Liver (tissue), 9 donors: ENCODE results near the gene P2RX3. TPM values are rescaled to one million over a fixed set of nuclear protein-coding genes. Genes with fewer than 3 reads are reported as not detected.
"Not testable (repeated sequence)": the region's sequence is repeated elsewhere in the genome, so short reads cannot be mapped to it uniquely, and the experiment has no call there.

Experiments
- DNase-seq: peaks from one replicate; pipeline ENCODE4 v3.0.0-alpha.2; 2017; ENCODE audit warnings: low spot score
- H3K27ac ChIP-seq, 2 donors: one replicate each; pipeline ENCODE4 v1.7.0; 2013; ENCODE audit warnings: inconsistent platforms in 2 of 2, low read length in 2 of 2, control low read depth in 1 of 2, low read depth in 1 of 2, mild to moderate bottlenecking in 1 of 2
- H3K27me3 ChIP-seq, 4 donors: one replicate each; pipeline versions ENCODE4 v1.6.1 to v1.7.0; 2013; ENCODE audit warnings: low read length in 3 of 4, inconsistent platforms in 1 of 4, mild to moderate bottlenecking in 1 of 4, moderate library complexity in 1 of 4; ENCODE audit not compliant: control insufficient read depth in 4 of 4, insufficient read depth in 4 of 4
- H3K36me3 ChIP-seq, 4 donors: one replicate each; pipeline versions ENCODE4 v1.6.1 to v1.7.0; 2013; ENCODE audit warnings: low read length in 3 of 4, mild to moderate bottlenecking in 3 of 4, low read depth in 1 of 4, moderate library complexity in 1 of 4; ENCODE audit not compliant: control insufficient read depth in 4 of 4, insufficient read depth in 3 of 4
- H3K4me1 ChIP-seq, 4 donors: one replicate each; pipeline versions ENCODE4 v1.6.1 to v1.7.0; 2013; ENCODE audit warnings: low read length in 3 of 4, mild to moderate bottlenecking in 3 of 4, moderate library complexity in 1 of 4; ENCODE audit not compliant: control insufficient read depth in 4 of 4, insufficient read depth in 4 of 4
- H3K4me3 ChIP-seq, 3 donors: one replicate each; pipeline versions ENCODE4 v1.6.1 to v1.7.0; 2013; ENCODE audit warnings: low read length in 3 of 3, control low read depth in 1 of 3, low read depth in 1 of 3, mild to moderate bottlenecking in 1 of 3
- H3K9ac ChIP-seq, 2 donors: one replicate each; pipeline ENCODE4 v1.7.0; 2013; ENCODE audit warnings: low read length in 2 of 2, mild to moderate bottlenecking in 2 of 2, moderate library complexity in 2 of 2, control low read depth in 1 of 2, low read depth in 1 of 2
- H3K9me3 ChIP-seq, 4 donors: one replicate each; pipeline versions ENCODE4 v1.6.1 to v1.7.0; 2013; ENCODE audit warnings: low read length in 3 of 4; ENCODE audit not compliant: control insufficient read depth in 4 of 4
- ATF3 ChIP-seq: IDR thresholded peaks from 2 replicates; pipeline ENCODE4 v1.6.1; 2016; ENCODE audit warnings: antibody characterized with exemption
- CTCF ChIP-seq: fragments of 150-350 bp; IDR thresholded peaks from 2 replicates; pipeline ENCODE4 v1.5.1; 2017; ENCODE audit warnings: improper control_type of control experiment, low read depth, low read length; ENCODE audit not compliant: missing input control
- EGR1 ChIP-seq, 2 donors: IDR thresholded peaks; 2 replicates each; pipeline ENCODE4 v1.6.1; 2016 to 2018; ENCODE audit warnings: antibody characterized with exemption in 2 of 2, low read depth in 2 of 2
- FOXA2 ChIP-seq: IDR thresholded peaks from 2 replicates; pipeline ENCODE4 v1.6.1; 2016; ENCODE audit warnings: antibody characterized with exemption
- GABPA ChIP-seq, 2 donors: IDR thresholded peaks in 1 of 2; conservative IDR thresholded peaks in 1 of 2; 2 replicates each; pipeline ENCODE4 v1.6.1; 2016; ENCODE audit warnings: antibody characterized with exemption in 2 of 2, mild to moderate bottlenecking in 1 of 2, moderate library complexity in 1 of 2
- HNF4A ChIP-seq, 2 donors: conservative IDR thresholded peaks; 2 replicates each; pipeline ENCODE4 v1.6.1; 2016; ENCODE audit warnings: antibody characterized with exemption in 2 of 2, mild to moderate bottlenecking in 2 of 2
- HNF4G ChIP-seq: IDR thresholded peaks from 2 replicates; pipeline ENCODE4 v1.6.1; 2016; ENCODE audit warnings: antibody characterized with exemption
- JUND ChIP-seq, 2 donors: IDR thresholded peaks; 2 replicates each; pipeline ENCODE4 v1.6.1; 2016; ENCODE audit warnings: antibody characterized with exemption in 2 of 2
- NR2F2 ChIP-seq: IDR thresholded peaks from 2 replicates; pipeline ENCODE4 v1.6.1; 2016; ENCODE audit warnings: antibody characterized with exemption
- RAD21 ChIP-seq, 2 donors: IDR thresholded peaks; 2 replicates each; pipeline ENCODE4 v1.6.1; 2016; ENCODE audit warnings: antibody characterized with exemption in 2 of 2, mild to moderate bottlenecking in 2 of 2
- RXRA ChIP-seq, 2 donors: IDR thresholded peaks; 2 replicates each; pipeline ENCODE4 v1.6.1; 2017 to 2018; ENCODE audit warnings: antibody characterized with exemption in 2 of 2, mild to moderate bottlenecking in 1 of 2
- SP1 ChIP-seq: IDR thresholded peaks from 2 replicates; pipeline ENCODE4 v1.6.1; 2018; ENCODE audit warnings: antibody characterized with exemption, mild to moderate bottlenecking
- YY1 ChIP-seq: IDR thresholded peaks from 2 replicates; pipeline ENCODE4 v1.6.1; 2016; ENCODE audit warnings: antibody characterized with exemption, mild to moderate bottlenecking
- ZBTB33 ChIP-seq: IDR thresholded peaks from 2 replicates; pipeline ENCODE4 v1.6.1; 2016; ENCODE audit warnings: antibody characterized with exemption
- WGBS: extraction: QIAGEN DNeasy Blood & Tissue Kit; methylation state at CpG from one replicate; pipeline ENCODE4 v1.1.7; 2013; 5-methylcytosine and 5-hydroxymethylcytosine counted together
- polyA plus RNA-seq, 2 donors: library from polyadenylated mRNA; stranded (reverse) in 1 of 2; unstranded in 1 of 2; fragments of 200-250 nt in 1 of 2; fragments of >200 nt in 1 of 2; fragmentation: Nextera tagmentation in 1 of 2; extraction: Ambion mirVana in 1 of 2; gene quantifications; one replicate each; pipeline versions ENCODE4 v1.2.1 to v1.2.3, GENCODE V29; 2013 to 2015
- total RNA-seq, 2 donors: library from RNA; depleted of rRNA; stranded (reverse); fragments of >200 nt; gene quantifications; one replicate each; pipeline ENCODE4 v1.2.3, GENCODE V29; 2014
- donor health status: healthy.
- donor health status: healthy.
- donor health status: healthy.
- donor health status: healthy.
- donor health status: healthy.

P2RX3 gene
- total and polyA plus RNA-seq, 4 donors: 0.18 to 0.33 (median 0.23) TPM

GRCh38 chr11:57290288-57290687, 47.9 kb upstream of the P2RX3 start:
- no peak for TF ChIP-seq CTCF
- TF ChIP-seq JUND (IDR thresholded peaks at IDR 0.05): no peak
- TF ChIP-seq NR2F2: no peak
- no peak for TF ChIP-seq HNF4G
- no peak for TF ChIP-seq FOXA2
- TF ChIP-seq GABPA (IDR thresholded peaks at IDR 0.05 in 1 of 2, conservative IDR thresholded peaks at IDR 0.05 in 1 of 2): no peak
- no peak for TF ChIP-seq RAD21 (IDR thresholded peaks at IDR 0.05)
- no peak for TF ChIP-seq ATF3
- TF ChIP-seq RXRA (IDR thresholded peaks at IDR 0.05): no peak
- TF ChIP-seq ZBTB33: no peak
- H3K4me1 ChIP-seq: peaks cover 17 to 35% (median 32%) of the 10 kb centered on the region in 4 donors
- no peak for DNase-seq
- H3K9ac ChIP-seq: no peak overlapping the region
- H3K9me3 ChIP-seq: no peaks in the 10 kb centered on the region
- no peaks in the 10 kb centered on the region for H3K27me3 ChIP-seq
- 77% methylated on average over 1 of the region's 1 CpG for WGBS
- H3K27ac ChIP-seq: no peak overlapping the region
- H3K36me3 ChIP-seq: no peaks in the 10 kb centered on the region
- no peak overlapping the region for H3K4me3 ChIP-seq

- DNase-seq: no peak
- H3K9me3 ChIP-seq: peaks cover 0 to 5% (median 1%) of the 10 kb centered on the region in 4 donors
- H3K9ac ChIP-seq: no peak overlapping the region
- H3K4me3 ChIP-seq: no peak overlapping the region
- WGBS: 35% methylated on average over 2 of the region's 2 CpGs
- peaks cover 17 to 23% (median 23%) of the 10 kb centered on the region in 4 donors for H3K4me1 ChIP-seq
- H3K27me3 ChIP-seq: no peaks in the 10 kb centered on the region
- H3K36me3 ChIP-seq: peaks cover 2 to 14% (median 11%) of the 10 kb centered on the region in 4 donors
- H3K27ac ChIP-seq: peak overlapping the region; percentile 0
- peak; percentile 37 for TF ChIP-seq HNF4G
- TF ChIP-seq EGR1 (IDR thresholded peaks at IDR 0.05; ENCODE audit: low read depth in 2 of 2): no peak
- peak; percentile 81 to 85 for TF ChIP-seq HNF4A (conservative IDR thresholded peaks at IDR 0.05)
- no peak for TF ChIP-seq NR2F2
- TF ChIP-seq YY1: peak; percentile 19
- peak in 1 of 2 donors; percentile 25 for TF ChIP-seq JUND (IDR thresholded peaks at IDR 0.05)
- TF ChIP-seq SP1: peak; percentile 20
- TF ChIP-seq RXRA (IDR thresholded peaks at IDR 0.05): peak; percentile 37 to 70
These were observed 43.7 kb upstream of the P2RX3 start for GRCh38 chr11:57294225-57295131.

- not testable (repeated sequence) for DNase-seq
These were observed 41.9 kb upstream of the P2RX3 start for GRCh38 chr11:57296205-57296604.

More at GRCh38 chr11:57296205-57296604, 41.9 kb upstream of the P2RX3 start:
- H3K9me3 ChIP-seq, H3K4me3 ChIP-seq, H3K9ac ChIP-seq, H3K27me3 ChIP-seq, H3K27ac ChIP-seq: not testable (repeated sequence)
- Histone ChIP-seq H3K4me1 (peaks cover 17 to 22% (median 19%) of the 10 kb centered on the region in 4 donors), H3K36me3 (peaks cover 9 to 31% (median 28%) of the 10 kb centered on the region in 4 donors)
- WGBS: 96% methylated on average over 3 of the region's 3 CpGs
